GM19351 (cell line): ENCODE results near the gene APC.

Source experiments
- ATAC-seq: cut with Tn5 transposase; IDR thresholded peaks from one replicate; pipeline ENCODE4 v1.9.1; 2021; ENCODE audit warnings: mild to moderate bottlenecking, moderate library complexity; ENCODE audit not compliant: unreplicated experiment

APC gene

DNA sequence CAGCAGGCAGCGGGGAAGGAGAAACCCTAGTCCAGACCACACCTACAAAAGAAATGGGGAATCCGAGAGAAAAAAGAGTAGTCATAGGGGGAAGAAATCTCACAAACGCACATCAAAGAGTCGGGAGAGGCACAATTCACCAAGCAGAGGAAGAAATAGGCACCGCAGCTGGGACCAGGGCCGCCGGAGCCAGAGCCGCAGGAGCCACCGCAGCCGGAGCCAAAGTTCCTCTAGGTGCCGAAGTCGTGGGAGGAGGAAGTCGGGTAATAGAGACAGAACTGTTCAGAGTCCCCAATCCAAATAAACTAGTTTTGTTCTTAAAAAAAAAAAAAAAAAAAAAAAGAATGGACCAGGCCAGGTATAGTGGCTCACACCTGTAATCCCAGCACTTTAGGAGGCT, 155.1 kb downstream of the APC start:
- ATAC-seq, result no peak

DNA sequence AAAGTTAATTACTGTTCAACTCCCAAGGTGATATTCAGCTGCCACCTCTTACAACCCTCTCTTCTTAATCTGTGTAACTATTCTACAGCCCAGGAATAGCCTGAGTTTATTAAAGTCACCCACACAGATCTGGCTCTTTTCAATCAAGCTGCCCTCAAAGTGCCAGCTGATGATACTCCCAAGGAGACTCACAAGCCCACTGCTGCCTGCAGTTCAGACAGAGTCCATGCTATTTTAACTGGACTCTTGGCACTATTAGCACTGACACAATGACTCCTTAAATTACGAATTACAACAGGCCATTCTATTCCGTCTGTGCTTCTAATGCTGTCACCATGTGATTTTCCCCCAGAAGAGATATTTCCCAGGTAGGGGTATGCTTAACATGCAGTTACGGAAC, 158.0 kb downstream of the APC start:
- no peak for ATAC-seq
